GM12801 (cell line): ENCODE data around the gene GRN.

Source experiments
- TF ChIP-seq, protein P1 (sequence below): IDR thresholded peaks from one replicate; pipeline ENCODE4 v1.5.1; 2011; ENCODE audit warnings: control low read depth; ENCODE audit not compliant: insufficient read length; ENCODE audit errors: extremely low read depth

Gene GRN

DNA sequence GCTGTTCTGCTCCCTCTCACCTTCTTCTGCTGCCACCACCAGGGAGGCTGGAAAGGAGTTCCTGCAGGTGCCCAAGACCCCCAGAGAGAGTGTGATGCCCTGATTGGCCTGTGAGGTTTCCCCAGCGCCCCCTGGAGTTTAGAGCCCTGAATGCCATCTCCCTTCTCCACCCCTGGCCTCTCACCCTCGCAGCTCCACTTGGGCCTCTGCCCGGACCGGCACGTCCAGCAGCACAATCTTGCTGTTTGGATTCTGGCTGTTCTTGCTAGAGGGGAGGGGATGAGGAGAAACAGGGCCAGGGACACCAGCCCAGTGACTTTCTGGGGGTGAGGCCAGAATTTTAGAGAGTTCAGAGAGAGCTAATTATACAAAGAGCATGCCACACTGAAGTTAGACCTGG, 31.0 kb downstream of the GRN start:
- TF ChIP-seq, protein P1, sequence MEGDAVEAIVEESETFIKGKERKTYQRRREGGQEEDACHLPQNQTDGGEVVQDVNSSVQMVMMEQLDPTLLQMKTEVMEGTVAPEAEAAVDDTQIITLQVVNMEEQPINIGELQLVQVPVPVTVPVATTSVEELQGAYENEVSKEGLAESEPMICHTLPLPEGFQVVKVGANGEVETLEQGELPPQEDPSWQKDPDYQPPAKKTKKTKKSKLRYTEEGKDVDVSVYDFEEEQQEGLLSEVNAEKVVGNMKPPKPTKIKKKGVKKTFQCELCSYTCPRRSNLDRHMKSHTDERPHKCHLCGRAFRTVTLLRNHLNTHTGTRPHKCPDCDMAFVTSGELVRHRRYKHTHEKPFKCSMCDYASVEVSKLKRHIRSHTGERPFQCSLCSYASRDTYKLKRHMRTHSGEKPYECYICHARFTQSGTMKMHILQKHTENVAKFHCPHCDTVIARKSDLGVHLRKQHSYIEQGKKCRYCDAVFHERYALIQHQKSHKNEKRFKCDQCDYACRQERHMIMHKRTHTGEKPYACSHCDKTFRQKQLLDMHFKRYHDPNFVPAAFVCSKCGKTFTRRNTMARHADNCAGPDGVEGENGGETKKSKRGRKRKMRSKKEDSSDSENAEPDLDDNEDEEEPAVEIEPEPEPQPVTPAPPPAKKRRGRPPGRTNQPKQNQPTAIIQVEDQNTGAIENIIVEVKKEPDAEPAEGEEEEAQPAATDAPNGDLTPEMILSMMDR: no peak

DNA sequence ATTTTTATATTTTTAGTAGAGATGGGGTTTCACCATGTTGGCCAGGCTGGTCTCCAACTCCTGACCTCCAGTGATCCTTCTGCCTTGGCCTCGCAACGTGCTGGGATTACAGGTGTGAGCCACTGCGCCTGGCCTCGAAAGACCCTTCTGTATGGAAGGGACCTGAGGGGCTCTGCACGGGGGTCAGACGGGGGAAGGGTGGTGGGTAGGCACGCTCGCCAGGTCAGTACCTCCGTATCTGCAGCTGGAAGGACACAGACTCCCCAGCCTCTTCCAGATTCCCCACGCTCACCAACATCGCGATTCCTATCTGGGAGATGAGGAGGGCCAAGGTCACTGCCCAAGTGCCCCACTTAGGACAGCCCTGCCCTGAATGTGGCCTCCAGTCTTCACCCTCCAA, 31.7 kb downstream of the GRN start:
- TF ChIP-seq, protein P1: no peak

DNA sequence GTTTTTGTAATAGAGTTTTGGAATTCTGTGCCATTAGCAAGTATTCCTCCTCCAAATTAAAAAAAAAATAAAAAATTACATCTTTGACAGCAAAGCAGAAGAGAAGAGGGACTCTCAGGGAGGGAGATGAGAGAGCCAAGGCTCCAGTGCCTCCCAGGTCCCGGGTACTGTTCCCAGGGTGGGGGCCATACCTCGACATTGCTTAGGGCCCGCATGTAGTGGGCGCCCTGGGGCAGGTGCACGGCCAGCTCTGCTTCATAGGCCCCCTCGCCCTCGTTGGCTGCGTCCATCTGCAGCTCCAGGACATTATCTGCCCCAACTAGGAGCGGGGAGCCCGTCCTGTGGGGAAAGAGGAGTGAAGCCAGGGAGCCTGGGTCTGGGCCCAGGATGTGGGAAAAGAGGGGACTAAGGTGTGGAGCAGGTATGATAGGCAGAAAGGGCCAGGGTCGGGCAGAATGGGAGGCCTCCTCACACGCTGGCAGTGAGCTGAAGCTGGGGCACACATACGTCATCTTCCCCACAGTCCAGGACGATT, 33.1 kb downstream of the GRN start:
- TF ChIP-seq, protein P1: no peak

DNA sequence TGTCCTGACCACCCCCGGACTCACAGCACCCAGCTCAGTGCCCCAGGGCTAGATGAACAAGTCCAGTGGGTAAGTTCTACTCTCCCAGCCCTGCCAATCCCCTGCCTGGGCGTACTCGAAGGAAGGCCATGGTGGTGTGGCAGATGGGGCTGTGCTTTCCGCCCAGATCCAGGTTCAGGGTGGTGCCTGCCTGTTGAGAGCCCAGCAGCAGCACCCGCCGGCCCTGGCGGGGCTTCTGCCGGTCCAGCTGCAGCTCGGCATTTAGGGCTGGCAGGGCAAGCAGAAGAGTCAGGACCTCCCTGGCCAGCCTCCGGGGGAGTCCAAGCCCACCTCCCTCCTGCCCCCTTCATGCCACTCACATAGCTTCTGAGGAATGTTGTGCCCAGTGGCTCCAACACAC, 34.8 kb downstream of the GRN start:
- TF ChIP-seq, protein P1: no peak

DNA sequence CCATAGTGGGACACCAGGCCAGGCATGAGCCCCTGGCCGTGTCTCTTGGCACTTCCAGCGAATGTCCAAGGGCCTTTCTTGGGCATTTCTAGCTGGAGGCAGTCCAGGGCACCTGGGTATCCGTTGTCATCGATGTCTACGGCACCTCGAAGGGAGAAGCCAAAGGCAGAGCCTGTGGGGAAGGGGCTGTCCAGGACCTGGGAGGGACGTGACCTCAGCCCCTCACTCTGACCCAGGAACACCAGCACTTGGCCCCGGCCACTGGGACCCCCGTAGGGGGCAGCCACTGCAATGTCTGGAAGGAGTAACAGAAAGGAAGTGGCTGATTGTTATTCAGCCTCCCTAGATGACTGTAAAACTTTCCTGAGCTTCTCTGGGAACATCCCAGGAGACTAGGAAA, 35.7 kb downstream of the GRN start:
- TF ChIP-seq, protein P1: no peak

DNA sequence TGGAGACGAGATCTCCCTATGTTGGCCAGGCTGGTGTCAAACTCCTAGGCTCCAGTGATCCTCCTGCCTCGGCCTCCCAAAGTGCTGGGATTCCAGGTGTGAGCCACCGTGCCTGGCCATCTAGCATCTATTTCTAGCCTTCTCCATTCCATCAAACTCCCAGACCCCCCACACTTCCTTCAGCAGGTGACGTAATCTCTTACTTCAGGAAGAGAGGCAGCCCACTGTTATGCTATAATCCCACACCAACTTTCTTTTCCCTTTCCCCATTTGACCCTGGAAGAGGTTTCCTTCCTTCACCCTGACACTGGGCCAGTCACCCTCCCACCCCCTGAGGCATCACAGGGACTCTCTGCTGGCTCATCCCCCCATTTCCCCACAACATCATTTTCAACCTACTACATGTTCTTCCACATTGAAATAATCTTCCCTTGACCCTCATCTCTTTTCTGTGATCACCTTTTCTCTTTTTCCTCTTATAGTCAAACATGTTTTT, 36.8 kb downstream of the GRN start:
- TF ChIP-seq, protein P1: no peak

DNA sequence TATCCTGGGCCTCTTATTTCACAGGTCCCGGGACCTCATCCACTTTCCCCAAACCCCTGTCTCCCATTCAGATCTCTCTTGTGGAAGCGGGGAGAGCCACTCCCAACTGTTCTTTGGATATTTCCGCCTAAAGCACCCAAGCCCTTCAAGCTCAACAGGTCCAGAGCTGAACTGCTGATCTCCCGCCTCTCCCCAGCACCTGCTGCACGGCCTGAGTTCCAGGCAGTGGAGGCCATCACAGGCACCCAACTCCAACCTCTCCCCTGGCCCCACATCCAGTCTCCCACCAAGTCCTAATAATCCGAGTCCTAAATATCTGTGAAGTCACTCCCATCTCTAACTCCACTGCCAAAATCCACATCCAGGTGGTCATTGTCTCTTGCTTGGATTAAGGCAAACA, 37.8 kb downstream of the GRN start:
- TF ChIP-seq, protein P1: no peak
